Stimulated activated CD4-positive, alpha-beta T cell treated with anti-CD3 and anti-CD28 coated beads, Interleukin-1b, Interleukin-23, amount 100 ng/mL, for 48 hours (primary cell): Measurements from ENCODE around the gene MYO15B.

Source experiments
- DNase-seq: peaks from one replicate; pipeline ENCODE4 v3.0.0-alpha.2; 2020

The MYO15B gene

GRCh38 chr17:75604034-75604695, 16.6 kb downstream of the MYO15B start:
- DNase-seq, result no peak

GRCh38 chr17:75605790-75606189, 18.2 kb downstream of the MYO15B start:
- no peak for DNase-seq

- DNase-seq, result no peak
Observed at GRCh38 chr17:75607086-75607485, 19.5 kb downstream of the MYO15B start.

GRCh38 chr17:75610103-75610984, 22.7 kb downstream of the MYO15B start:
- DNase-seq, result no peak

- DNase-seq, result no peak
Observed at GRCh38 chr17:75611851-75612429, 24.3 kb downstream of the MYO15B start.

- DNase-seq, result no peak
Observed at GRCh38 chr17:75612906-75613626, 25.5 kb downstream of the MYO15B start.

- no peak for DNase-seq
Observed at GRCh38 chr17:75614006-75614405, 26.4 kb downstream of the MYO15B start.

GRCh38 chr17:75614556-75615270, 27.1 kb downstream of the MYO15B start:
- DNase-seq, result no peak

GRCh38 chr17:75615301-75615700, 27.7 kb downstream of the MYO15B start:
- DNase-seq, result no peak

GRCh38 chr17:75616521-75617122, 29.0 kb downstream of the MYO15B start:
- no peak for DNase-seq

- no peak for DNase-seq
Observed at GRCh38 chr17:75617218-75617617, 29.6 kb downstream of the MYO15B start.

- no peak for DNase-seq
Observed at GRCh38 chr17:75617675-75618074, 30.1 kb downstream of the MYO15B start.

GRCh38 chr17:75619506-75620431, 32.2 kb downstream of the MYO15B start:
- no peak for DNase-seq

- no peak for DNase-seq
Observed at GRCh38 chr17:75621489-75621888, 33.9 kb downstream of the MYO15B start.

- DNase-seq, result no peak
Observed at GRCh38 chr17:75622076-75622475, 34.5 kb downstream of the MYO15B start.

- DNase-seq, result no peak
Observed at GRCh38 chr17:75622771-75623273, 35.2 kb downstream of the MYO15B start.

- no peak for DNase-seq
Observed at GRCh38 chr17:75623386-75623785, 35.8 kb downstream of the MYO15B start.

GRCh38 chr17:75624021-75624420, 36.4 kb downstream of the MYO15B start:
- no peak for DNase-seq

GRCh38 chr17:75624714-75625345, 37.2 kb downstream of the MYO15B start:
- DNase-seq, result no peak

GRCh38 chr17:75625813-75626486, 38.4 kb downstream of the MYO15B start:
- DNase-seq, result no peak
